Type B pancreatic cell (in vitro differentiated cells): ENCODE measurements around the gene DAB2IP. TPM values are rescaled to one million over a fixed set of nuclear protein-coding genes. Genes with fewer than 3 reads are reported as not detected.
"Not testable (repeated sequence)": the region's sequence is repeated elsewhere in the genome, so short reads cannot be mapped to it uniquely, and the experiment has no call there.

Experiments
- DNase-seq: peaks from one replicate; pipeline ENCODE4 v3.0.0; 2021; ENCODE audit warnings: mixed read lengths; ENCODE audit not compliant: unreplicated experiment; ENCODE audit errors: extremely low spot score
- H3K27ac Mint-ChIP-seq: 2 replicates; pipeline ENCODE4 v1.8.0; 2021; ENCODE audit warnings: mild to moderate bottlenecking, mixed read lengths
- H3K27me3 Mint-ChIP-seq: 2 replicates; pipeline ENCODE4 v1.8.0; 2021; ENCODE audit warnings: mixed read lengths
- H3K36me3 Mint-ChIP-seq: 2 replicates; pipeline ENCODE4 v1.8.0; 2021; ENCODE audit warnings: mixed read lengths
- H3K4me1 Mint-ChIP-seq: one replicate; pipeline ENCODE4 v1.8.0; 2021; ENCODE audit warnings: mixed read lengths; ENCODE audit not compliant: unreplicated experiment
- H3K4me3 Mint-ChIP-seq: 2 replicates; pipeline ENCODE4 v1.8.0; 2021; ENCODE audit warnings: mild to moderate bottlenecking, mixed read lengths
- H3K9me3 Mint-ChIP-seq: 2 replicates; pipeline ENCODE4 v1.8.0; 2021; ENCODE audit warnings: mixed read lengths
- total RNA-seq: library from RNA; stranded (reverse); gene quantifications from 2 replicates; pipeline ENCODE4 v1.2.1, GENCODE V29; 2021; ENCODE audit warnings: low replicate concordance
- TF ChIP-seq, protein P1 (sequence below): fragments of 200-600 bp; sonication (generic); conservative IDR thresholded peaks from 2 replicates; pipeline ENCODE4 v1.5.0; 2021; ENCODE audit warnings: antibody characterized with exemption, mild to moderate bottlenecking

The DAB2IP gene
- total RNA-seq, 1 donor from 2014 or later, result 57.2 TPM

DNA sequence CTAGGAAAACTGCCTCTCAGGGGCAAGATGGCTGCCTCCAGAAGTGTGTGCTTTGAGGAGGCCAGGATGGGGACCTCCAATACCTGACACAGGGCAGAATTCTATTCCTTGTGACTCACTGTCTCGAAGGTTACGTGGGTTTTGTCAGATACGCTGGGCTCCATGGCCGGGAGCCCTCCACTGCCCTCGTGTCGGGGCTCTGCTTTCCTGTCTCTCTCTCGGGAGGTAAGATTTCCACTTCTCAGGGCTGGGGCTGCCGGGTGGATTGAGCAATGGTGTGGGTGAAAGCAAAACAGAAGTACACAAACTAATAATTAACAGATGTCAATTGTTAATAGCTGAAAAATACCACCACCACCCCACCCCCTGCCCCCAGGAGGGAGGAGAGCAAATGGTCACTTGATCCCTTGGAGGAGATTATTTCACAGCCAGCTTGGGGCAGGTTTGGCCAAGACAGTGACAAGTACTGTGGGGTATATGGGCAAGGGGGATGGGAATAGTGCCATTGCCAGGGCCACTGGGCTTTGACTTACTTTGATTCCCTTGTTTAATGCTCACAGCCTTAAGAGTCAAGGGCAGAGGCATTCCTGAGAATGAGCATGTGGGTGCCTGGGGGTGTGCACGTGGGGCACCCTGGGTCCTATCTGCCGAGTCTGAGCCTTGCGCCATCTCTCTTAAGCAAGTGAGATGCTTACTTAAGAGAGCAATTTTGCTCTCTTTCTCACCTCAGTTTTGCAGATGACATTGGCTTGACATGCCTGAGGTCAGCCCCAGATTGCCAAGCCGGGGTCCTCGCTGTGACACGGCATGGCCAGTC, 28.8 kb upstream of the DAB2IP start:
- DNase-seq, result no peak
- Mint-ChIP-seq H3K36me3 (no peaks in the 10 kb centered on the region), H3K9me3 (no peaks in the 10 kb centered on the region), H3K4me1 (peaks cover 22% of the 10 kb centered on the region), H3K4me3 (no peak overlapping the region), H3K27ac (no peak overlapping the region), H3K27me3 (no peaks in the 10 kb centered on the region)
- TF ChIP-seq, protein P1, sequence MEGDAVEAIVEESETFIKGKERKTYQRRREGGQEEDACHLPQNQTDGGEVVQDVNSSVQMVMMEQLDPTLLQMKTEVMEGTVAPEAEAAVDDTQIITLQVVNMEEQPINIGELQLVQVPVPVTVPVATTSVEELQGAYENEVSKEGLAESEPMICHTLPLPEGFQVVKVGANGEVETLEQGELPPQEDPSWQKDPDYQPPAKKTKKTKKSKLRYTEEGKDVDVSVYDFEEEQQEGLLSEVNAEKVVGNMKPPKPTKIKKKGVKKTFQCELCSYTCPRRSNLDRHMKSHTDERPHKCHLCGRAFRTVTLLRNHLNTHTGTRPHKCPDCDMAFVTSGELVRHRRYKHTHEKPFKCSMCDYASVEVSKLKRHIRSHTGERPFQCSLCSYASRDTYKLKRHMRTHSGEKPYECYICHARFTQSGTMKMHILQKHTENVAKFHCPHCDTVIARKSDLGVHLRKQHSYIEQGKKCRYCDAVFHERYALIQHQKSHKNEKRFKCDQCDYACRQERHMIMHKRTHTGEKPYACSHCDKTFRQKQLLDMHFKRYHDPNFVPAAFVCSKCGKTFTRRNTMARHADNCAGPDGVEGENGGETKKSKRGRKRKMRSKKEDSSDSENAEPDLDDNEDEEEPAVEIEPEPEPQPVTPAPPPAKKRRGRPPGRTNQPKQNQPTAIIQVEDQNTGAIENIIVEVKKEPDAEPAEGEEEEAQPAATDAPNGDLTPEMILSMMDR, result no peak

- peaks cover 29% of the 10 kb centered on the region for H3K4me1 Mint-ChIP-seq
- H3K9me3 Mint-ChIP-seq, H3K36me3 Mint-ChIP-seq, DNase-seq, H3K27me3 Mint-ChIP-seq, H3K4me3 Mint-ChIP-seq, H3K27ac Mint-ChIP-seq: not testable (repeated sequence)
Measured at GRCh38 chr9:121623430-121623829, 28.0 kb upstream of the DAB2IP start.

DNA sequence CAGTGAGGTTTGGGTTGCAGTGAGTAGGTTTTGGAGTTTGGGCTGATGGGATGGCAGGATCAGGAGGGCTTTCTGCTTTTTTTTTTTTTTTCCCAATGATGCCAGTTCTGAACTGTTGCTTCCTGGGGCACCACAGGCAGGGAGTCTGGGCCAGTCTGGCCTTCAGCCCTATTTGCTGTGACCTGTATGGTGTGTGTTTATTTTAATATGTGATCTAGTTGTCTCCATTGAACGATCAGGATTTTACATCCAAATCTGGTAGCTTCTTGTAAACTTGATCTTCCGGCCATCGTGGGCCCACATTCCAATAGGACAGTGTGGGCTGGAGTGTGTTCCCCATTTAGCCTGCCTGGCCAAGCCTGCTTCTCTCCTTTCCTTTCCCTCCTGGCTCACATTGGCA, 25.8 kb upstream of the DAB2IP start:
- no peak overlapping the region for H3K4me3 Mint-ChIP-seq
- no peaks in the 10 kb centered on the region for H3K27me3 Mint-ChIP-seq
- H3K27ac Mint-ChIP-seq, result no peak overlapping the region
- H3K4me1 Mint-ChIP-seq, result peaks cover 29% of the 10 kb centered on the region
- no peaks in the 10 kb centered on the region for H3K9me3 Mint-ChIP-seq
- DNase-seq, result no peak
- H3K36me3 Mint-ChIP-seq, result no peaks in the 10 kb centered on the region
- TF ChIP-seq, protein P1, result no peak

DNA sequence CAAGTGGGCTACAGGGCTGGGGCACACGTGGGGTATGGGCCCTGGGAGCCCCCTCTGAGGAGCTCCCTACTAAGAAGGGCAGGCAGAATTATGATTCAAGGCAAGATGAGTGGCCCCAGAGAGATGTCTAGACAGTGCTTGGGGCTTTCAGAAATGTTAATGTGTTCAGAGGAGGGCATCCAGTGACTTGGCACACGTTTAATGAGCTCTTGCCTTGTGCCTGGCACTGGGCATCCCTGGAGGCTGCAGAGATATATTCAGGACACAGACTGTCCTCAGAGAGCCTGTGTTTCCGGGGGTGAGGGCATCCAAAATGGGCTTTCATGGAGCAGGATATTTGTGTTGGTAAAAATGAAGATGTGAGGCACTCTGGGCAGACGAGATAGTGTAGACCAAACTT, 25.4 kb upstream of the DAB2IP start:
- H3K4me3 Mint-ChIP-seq, result no peak overlapping the region

GRCh38 chr9:121627427-121627826, 24.0 kb upstream of the DAB2IP start:
- Mint-ChIP-seq H3K9me3 (no peaks in the 10 kb centered on the region), H3K27ac (peak overlapping the region; percentile 25), H3K4me1 (peaks cover 28% of the 10 kb centered on the region), H3K27me3 (no peaks in the 10 kb centered on the region), H3K36me3 (no peaks in the 10 kb centered on the region), H3K4me3 (no peak overlapping the region)
- DNase-seq, result no peak
- TF ChIP-seq, protein P1, result no peak

More for the DNA sequence above, 25.4 kb upstream of the DAB2IP start:
- H3K27ac Mint-ChIP-seq, result no peak overlapping the region
- H3K4me1 Mint-ChIP-seq, result peaks cover 26% of the 10 kb centered on the region
- DNase-seq, result no peak
- no peaks in the 10 kb centered on the region for H3K9me3 Mint-ChIP-seq
- H3K27me3 Mint-ChIP-seq, result no peaks in the 10 kb centered on the region
- H3K36me3 Mint-ChIP-seq, result no peaks in the 10 kb centered on the region
- TF ChIP-seq, protein P1, result no peak

DNA sequence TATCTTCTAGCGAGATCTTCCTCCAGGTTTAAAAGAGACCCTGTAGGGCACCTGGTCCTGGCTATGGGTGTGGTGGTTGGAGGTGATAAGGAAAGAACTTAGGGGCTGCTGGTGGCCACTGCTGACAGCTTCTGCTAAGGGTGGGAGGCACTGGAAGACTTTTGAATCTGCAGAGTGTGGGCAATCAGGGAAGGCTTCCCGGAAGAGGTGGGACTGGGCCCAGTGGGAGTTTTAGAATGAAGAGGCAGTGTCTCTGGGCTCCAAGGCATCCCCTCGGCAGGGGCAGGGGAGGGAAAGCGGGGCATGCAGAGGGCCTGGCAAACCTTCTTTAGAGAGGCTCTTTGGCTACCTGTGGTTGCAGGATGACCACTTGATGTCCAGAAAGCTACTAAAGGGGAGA, 23.0 kb upstream of the DAB2IP start:
- DNase-seq, result no peak
- TF ChIP-seq, protein P1, result no peak
- H3K27ac Mint-ChIP-seq, result no peak overlapping the region
- no peak overlapping the region for H3K4me3 Mint-ChIP-seq
- peaks cover 36% of the 10 kb centered on the region for H3K4me1 Mint-ChIP-seq
- no peaks in the 10 kb centered on the region for H3K9me3 Mint-ChIP-seq
- H3K27me3 Mint-ChIP-seq, result no peaks in the 10 kb centered on the region
- H3K36me3 Mint-ChIP-seq, result no peaks in the 10 kb centered on the region
